Measurements from ENCODE around the gene MICU2.

GRCh38 chr13:21501686-21502085 is 102.3 kb downstream of the MICU2 start:
- no peak for TF ChIP-seq POLR2A (IDR thresholded peaks at IDR 0.05)
- TF ChIP-seq CTCF (IDR thresholded peaks at IDR 0.05): no peak

All from heart left ventricle (tissue), 13 donors.